Epithelial cell of alveolus of lung (primary cell): ENCODE results near the gene RHPN2. TPM values are rescaled to one million over a fixed set of nuclear protein-coding genes. Genes with fewer than 3 reads are reported as not detected.

Experiments used
- total RNA-seq: library from RNA; depleted of rRNA; stranded (reverse); fragments of >200 nt; gene quantifications from 2 replicates; pipeline ENCODE4 v1.2.1, GENCODE V29; 2015

Gene RHPN2
- total RNA-seq = 3.8 and 4.4 TPM in 2 replicates

GRCh38 chr19:33064792-33065550 is at the start of gene RHPN2:
TSS of gene RHPN2 (minus strand) at chr19:33064888. CDS start at chr19:33064852, 36 bp downstream.

DNA sequence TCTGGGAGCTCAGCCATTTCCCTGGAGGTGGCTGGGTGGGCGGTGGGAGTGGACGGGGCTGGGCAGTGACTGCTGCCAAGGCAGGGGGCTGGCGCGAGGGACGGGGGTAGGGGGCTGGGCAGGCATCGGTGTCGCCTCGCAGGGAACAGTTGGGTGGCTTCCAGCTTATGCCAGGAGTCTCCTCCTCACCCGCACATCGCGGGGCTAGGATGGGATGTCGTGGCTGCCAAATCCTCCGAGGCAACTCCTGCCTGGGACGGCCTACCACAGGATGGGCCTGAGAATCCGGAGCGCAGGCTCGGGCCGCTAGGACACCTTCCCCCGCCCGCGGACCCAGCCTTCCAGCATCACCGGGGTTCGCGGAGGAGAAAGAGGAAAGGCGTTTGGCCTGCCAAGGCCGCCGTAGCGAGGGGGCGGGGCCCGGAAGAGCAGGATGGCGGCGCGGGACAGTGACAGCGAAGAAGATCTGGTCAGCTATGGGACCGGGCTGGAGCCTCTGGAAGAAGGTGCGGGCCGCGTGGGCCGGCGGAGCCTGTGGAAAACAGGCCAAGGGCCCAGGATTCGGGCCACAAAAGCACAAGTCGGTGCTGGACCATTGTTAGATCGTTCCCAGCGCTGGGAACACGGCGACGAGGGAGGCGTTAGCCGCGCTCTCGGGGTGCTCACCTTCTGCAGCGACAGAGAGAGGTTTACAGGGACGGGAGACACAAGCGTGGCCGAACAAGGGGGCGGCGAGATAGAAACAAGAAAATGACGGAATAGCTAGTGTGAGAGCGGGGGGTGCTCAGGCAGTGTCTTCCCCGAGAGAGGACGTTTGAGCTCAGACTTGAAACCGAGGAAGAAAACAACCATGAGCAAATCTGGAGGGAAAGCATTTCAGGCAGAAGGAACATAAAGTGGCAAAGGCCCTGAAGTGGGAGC is 16.3 kb upstream of the RHPN2 start, which contains the start of gene GPATCH1:
Gene GPATCH1, plus strand, starts transcription at position 421 of the 921 bp plus-strand sequence. Its CDS starts 13 bp downstream, at position 434.

GRCh38 chr19:32971715-32972540 is 92.8 kb downstream of the RHPN2 start, which contains the start of the genes CEP89 and FAAP24:
TSS of gene CEP89 (minus strand) at chr19:32971958. CDS start at chr19:32971874, 84 bp downstream.
TSS of gene FAAP24 (plus strand) at chr19:32972242. CDS start at chr19:32973197, 955 bp downstream.

Other genes with a start within 250 kb of the RHPN2 start
- not detected in 2 replicates for gene SLC7A9, start 195.1 kb downstream of the RHPN2 start, total RNA-seq
- 13.9 and 16.2 TPM in 2 replicates for gene CEP89, start 92.9 kb downstream of the RHPN2 start, total RNA-seq
- gene FAAP24, start 92.6 kb downstream of the RHPN2 start, total RNA-seq = 0.64 and 3.0 TPM in 2 replicates
- 2.5 and 6.1 TPM in 2 replicates for gene GPATCH1, start 16.3 kb upstream of the RHPN2 start, total RNA-seq
- not detected in 2 replicates for gene WDR88, start 67.2 kb upstream of the RHPN2 start, total RNA-seq
- gene LRP3, start 129.4 kb upstream of the RHPN2 start, total RNA-seq = 36.7 and 48.1 TPM in 2 replicates
- gene SLC7A10, start 161.0 kb upstream of the RHPN2 start, total RNA-seq = not detected in 2 replicates
- gene CEBPA, start 237.6 kb upstream of the RHPN2 start, total RNA-seq = under 0.01 and 0.80 TPM in 2 replicates